Measurements from ENCODE around the gene NKX6-2. TPM values are rescaled to one million over a fixed set of nuclear protein-coding genes. Genes with fewer than 3 reads are reported as not detected.

NKX6-2 gene
- total and polyA plus RNA-seq, 2 of the 8 experiments (the other 6 are each of a cell fraction or from before 2014, with no cell fraction given) = 0.06 TPM; not detected in 1

DNA sequence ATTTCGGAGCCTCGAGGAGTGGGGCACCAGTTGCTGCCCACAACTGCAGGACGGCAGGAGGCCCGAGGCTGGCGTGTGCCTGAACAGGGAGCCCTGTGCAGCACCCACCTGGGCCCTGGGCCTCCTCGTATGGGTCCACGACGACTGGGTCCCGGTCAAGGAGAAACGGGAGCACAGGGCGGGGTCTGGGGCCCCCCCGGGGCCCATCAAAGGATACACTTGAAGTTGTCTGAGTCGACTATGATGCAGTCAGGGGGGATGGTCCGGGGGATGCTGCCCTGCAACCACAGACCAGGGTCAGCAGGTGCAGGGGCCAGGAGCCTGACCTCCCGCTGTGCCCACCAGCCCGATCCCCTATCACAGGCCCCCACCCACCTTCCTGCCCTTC is 28.5 kb upstream of the NKX6-2 start:
- Histone ChIP-seq H2BK12ac (ENCODE audit: low read depth, low read length) (no peak overlapping the region), H3K23ac (ENCODE audit: insufficient read length) (no peak overlapping the region), H3K56ac (replicated peaks; ENCODE audit: insufficient read length, low read depth, low read length) (no peak overlapping the region), H3K4ac (replicated peaks; ENCODE audit: insufficient read length, low read depth, low read length) (no peak overlapping the region), H2BK5ac (ENCODE audit: low read depth, low read length) (no peak overlapping the region), H3K27me3 (replicated peaks in 1 of 4; ENCODE audit: control insufficient read depth in 3 of 4, extremely low read depth in 1 of 4, insufficient read depth in 3 of 4, low read length in 3 of 4) (no peaks in the 10 kb centered on the region), H3K36me3 (ENCODE audit: control insufficient read depth in 2 of 4, insufficient read depth in 4 of 4, low read length in 3 of 4) (no peaks in the 10 kb centered on the region), H3K4me1 (replicated peaks in 1 of 4; ENCODE audit: control insufficient read depth in 3 of 4, insufficient read depth in 4 of 4, low read length in 3 of 4) (no peaks in the 10 kb centered on the region), H3K4me2 (ENCODE audit: insufficient read depth in 1 of 2, low read depth in 2 of 2, low read length in 2 of 2) (no peak overlapping the region), H3K9ac (replicated peaks in 1 of 4; ENCODE audit: extremely low read depth in 1 of 4, low read depth in 3 of 4, low read length in 3 of 4) (no peak overlapping the region), H3K23me2 (ENCODE audit: low read depth, low read length) (no peaks in the 10 kb centered on the region), H4K91ac (replicated peaks; ENCODE audit: insufficient read length, low read length) (no peak overlapping the region), H3K79me2 (ENCODE audit: control insufficient read depth in 1 of 2, insufficient read depth in 2 of 2, low read length in 2 of 2) (no peaks in the 10 kb centered on the region), H2AFZ (ENCODE audit: low read length) (no peak overlapping the region), H3K18ac (ENCODE audit: extremely low read depth, low read length) (no peak overlapping the region), H2BK120ac (replicated peaks; ENCODE audit: low read depth, low read length) (no peak overlapping the region), H4K5ac (ENCODE audit: insufficient read length, low read depth, low read length) (no peak overlapping the region), H4K8ac (ENCODE audit: extremely low read depth, insufficient read depth, low read length) (no peak overlapping the region), H3K14ac (ENCODE audit: insufficient read length) (no peak overlapping the region), H3K9me3 (ENCODE audit: insufficient read depth in 2 of 2, low read depth in 1 of 2, low read length in 1 of 2) (peaks cover 0 to 2% of the 10 kb centered on the region in 2 experiments; a peak in 1 of 4 replicates), H2BK15ac (ENCODE audit: low read length) (no peak overlapping the region), H2AK5ac (ENCODE audit: low read depth, low read length) (no peak overlapping the region), H3K4me3 (ENCODE audit: extremely low read depth in 1 of 4, insufficient read depth in 2 of 4, low read depth in 3 of 4, low read length in 4 of 4) (no peak overlapping the region), H3K79me1 (ENCODE audit: low read depth, low read length) (no peaks in the 10 kb centered on the region), H4K20me1 (replicated peaks in 1 of 2; ENCODE audit: control insufficient read depth in 1 of 2, insufficient read depth in 2 of 2, low read length in 2 of 2) (no peaks in the 10 kb centered on the region), H3K27ac (ENCODE audit: low read depth, low read length) (no peak overlapping the region), H2BK20ac (ENCODE audit: low read length) (no peak overlapping the region)
- CTCF ChIA-PET (ENCODE audit: partially characterized antibody) = no interaction called here
- DNase-seq (ENCODE audit: low read depth in 1 of 2, low spot score in 2 of 2) = no peak
- 88% methylated on average over 15 of the region's 16 CpGs; no CpG with 5 or more reads in 1 of the 2 experiments for WGBS, 2 experiments (ENCODE audit: extremely low coverage in 1 of 2, insufficient coverage in 1 of 2, insufficient read length in 1 of 2, insufficient replicate concordance in 2 of 2, low coverage in 1 of 2, low lambda C conversion rate in 2 of 2, missing lambda C conversion rate in 1 of 2)
- POLR2A ChIA-PET (ENCODE audit: partially characterized antibody) = no interaction called here
- TF ChIP-seq BACH1 (IDR thresholded peaks at IDR 0.05; ENCODE audit: low read length) (no peak), NANOG (IDR thresholded peaks at IDR 0.05; ENCODE audit: insufficient read depth, low read depth, low read length, poor library complexity, severe bottlenecking) (no peak), EP300 (IDR thresholded peaks at IDR 0.05; ENCODE audit: borderline replicate concordance in 1 of 2, low read depth in 2 of 2, low read length in 2 of 2) (no peak), SP2 (IDR thresholded peaks at IDR 0.05; ENCODE audit: low read length) (no peak), HDAC2 (IDR thresholded peaks at IDR 0.05; ENCODE audit: borderline replicate concordance in 1 of 2, low read depth in 2 of 2, low read length in 2 of 2) (no peak), RXRA (IDR thresholded peaks at IDR 0.05; ENCODE audit: insufficient read depth, low read depth, low read length) (no peak), CHD2 (IDR thresholded peaks at IDR 0.05; ENCODE audit: low read length) (no peak), CBX5 (IDR thresholded peaks at IDR 0.05; ENCODE audit: low read depth, low read length) (no peak), KDM5A (IDR thresholded peaks at IDR 0.05; ENCODE audit: low read length) (no peak), ZNF274 (IDR thresholded peaks at IDR 0.05; ENCODE audit: borderline replicate concordance, extremely low read depth, low read length) (no peak), SP1 (IDR thresholded peaks at IDR 0.05; ENCODE audit: low read depth, low read length) (no peak), CHD1 (IDR thresholded peaks at IDR 0.05; ENCODE audit: low read depth, low read length) (no peak)
- TF ChIP-seq, protein P1, sequence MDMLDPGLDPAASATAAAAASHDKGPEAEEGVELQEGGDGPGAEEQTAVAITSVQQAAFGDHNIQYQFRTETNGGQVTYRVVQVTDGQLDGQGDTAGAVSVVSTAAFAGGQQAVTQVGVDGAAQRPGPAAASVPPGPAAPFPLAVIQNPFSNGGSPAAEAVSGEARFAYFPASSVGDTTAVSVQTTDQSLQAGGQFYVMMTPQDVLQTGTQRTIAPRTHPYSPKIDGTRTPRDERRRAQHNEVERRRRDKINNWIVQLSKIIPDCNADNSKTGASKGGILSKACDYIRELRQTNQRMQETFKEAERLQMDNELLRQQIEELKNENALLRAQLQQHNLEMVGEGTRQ (IDR thresholded peaks at IDR 0.05; ENCODE audit: low read length) = no peak
- no peak for FAIRE-seq

Data from H1 (cell line).